GM19455 (cell line): ENCODE measurements around the gene ZFYVE28.
A peak's percentile ranks its signal among the peaks of the same experiment; 100 is the strongest.

ENCODE experiments used
- ATAC-seq: cut with Tn5 transposase; IDR thresholded peaks from one replicate; pipeline ENCODE4 v1.9.1; 2021; ENCODE audit not compliant: unreplicated experiment

The ZFYVE28 gene

DNA sequence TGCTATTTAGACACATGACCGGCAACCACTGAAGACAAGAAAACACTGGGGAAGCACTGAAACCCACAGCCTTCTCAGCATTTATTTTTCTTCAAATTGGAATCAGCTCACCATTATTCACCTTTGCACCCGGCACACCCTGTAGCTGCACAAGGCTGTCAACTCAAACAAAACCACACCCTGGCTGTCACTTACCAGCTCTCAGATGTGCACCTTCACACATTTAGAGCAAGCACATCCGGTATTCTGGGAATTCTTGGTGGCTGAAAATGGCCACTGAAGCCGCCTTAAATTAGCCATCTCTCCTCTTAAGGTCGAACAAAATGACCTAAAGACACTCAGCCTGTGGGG, 5.9 kb downstream of the ZFYVE28 start:
- ATAC-seq: peak; percentile 31

DNA sequence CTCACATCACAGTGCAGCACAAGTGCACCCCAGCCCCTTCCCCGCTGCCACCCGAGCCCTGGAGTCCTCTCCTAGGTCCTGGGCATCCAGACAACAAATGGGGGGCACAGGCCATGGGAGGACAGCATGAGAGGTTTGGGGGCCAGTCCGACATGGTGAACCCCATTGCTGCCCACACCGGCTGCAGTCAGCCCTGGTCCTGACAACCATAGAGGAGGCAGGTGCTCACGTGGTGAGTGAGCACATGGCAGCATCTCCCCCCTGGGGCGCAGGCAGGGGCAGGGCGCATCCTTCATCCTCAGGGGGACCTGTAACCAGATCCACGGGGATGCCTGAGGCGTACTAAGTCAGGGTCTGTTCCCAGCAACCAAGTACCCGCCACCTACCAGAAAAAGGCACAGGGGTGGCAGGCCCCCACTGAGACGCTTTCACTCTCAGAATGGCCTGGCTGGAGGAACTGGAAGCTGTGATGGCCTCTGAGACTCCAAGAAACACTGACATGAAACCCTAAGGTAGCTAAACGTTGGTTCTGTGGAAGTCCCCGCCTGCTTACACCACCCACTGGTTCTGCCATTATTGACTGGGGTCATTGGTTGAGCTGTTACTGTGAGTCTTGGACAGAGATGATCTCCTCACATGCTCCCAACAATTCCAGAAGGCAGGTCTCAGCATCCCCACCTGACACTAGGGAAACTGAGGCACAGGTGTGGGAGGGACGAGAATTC, 6.5 kb downstream of the ZFYVE28 start:
- ATAC-seq: no peak

DNA sequence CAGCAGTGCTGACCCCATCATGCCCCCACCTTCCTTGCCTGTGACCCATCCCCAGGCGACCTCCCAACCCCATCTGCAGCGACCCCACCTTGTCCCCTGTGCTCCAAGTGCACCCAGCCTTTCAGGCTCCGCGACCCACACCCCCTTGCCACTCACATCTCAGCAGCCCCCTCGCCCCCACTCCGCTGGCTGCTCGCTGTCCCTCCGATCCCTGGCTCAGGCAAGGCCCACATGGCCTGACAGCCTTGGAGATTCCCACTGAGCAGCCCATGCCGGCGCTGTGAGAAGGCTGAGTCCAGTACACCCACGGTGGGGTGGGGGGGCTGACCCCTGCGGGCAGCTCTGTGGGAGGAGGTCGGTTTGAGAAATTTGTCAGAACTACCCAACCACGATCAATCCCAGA, 9.1 kb downstream of the ZFYVE28 start:
- no peak for ATAC-seq

DNA sequence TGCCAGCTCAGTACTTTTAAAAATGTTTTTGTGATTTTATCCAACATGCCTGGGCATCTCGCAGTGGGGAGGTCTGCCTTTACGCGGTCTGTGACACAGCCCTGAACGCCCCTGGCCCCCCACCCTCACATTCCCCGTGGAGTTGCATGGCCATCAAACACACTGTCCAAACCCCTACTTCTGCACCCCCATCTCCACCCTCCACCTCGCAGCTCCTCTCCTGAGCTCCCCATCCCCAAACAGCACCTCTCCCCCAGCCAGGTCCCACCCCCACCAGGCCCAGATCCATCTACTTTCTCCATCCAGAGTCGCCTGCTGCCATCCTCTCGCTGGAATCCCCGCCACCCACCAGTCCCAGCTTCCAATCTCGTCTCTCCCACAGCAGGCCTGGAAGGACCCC, 9.5 kb downstream of the ZFYVE28 start:
- no peak for ATAC-seq

DNA sequence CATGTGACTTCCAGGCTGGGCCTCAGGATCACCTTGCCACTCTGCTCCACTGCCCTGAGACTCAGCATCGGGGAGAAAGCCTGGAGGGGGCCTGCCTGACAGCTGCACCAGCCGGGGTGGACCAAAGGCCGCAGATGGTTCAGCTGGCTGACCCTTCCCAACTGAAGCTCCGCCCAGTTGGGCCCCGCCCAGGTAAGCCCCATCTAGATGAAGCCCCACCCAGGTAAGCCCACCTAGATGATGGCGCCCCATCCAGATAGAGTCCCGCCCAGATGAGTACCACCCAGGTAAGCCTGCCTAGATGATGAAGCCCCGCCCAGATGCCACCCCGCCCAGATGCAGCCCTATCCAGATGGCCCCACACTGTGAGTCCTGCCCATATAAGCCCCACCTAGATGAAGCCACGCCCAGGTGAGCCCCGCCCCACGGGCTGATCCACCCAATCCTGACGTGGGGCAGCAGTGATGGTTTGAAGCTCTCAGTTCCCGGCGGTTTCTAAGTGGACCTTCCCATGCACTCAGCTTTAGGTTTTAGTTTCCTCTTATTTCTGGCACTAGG, 10.0 kb downstream of the ZFYVE28 start:
- ATAC-seq: no peak

DNA sequence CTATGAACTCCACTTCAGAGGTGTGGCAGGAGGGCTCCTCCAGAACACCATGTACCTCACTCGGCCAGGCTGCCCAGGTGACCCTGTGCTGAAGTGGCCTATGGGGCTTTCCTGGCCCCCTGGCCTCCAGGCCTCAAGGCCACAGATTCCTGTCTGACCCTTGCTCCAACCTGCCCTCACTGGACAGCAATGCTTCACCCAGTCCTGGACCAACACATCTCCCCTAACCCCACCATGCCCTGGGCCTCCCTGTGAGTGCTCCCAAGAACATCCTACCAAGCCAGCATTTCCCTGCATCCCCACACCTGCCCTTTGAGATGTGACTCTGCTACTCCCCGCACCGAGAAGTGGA, 10.5 kb downstream of the ZFYVE28 start:
- no peak for ATAC-seq

DNA sequence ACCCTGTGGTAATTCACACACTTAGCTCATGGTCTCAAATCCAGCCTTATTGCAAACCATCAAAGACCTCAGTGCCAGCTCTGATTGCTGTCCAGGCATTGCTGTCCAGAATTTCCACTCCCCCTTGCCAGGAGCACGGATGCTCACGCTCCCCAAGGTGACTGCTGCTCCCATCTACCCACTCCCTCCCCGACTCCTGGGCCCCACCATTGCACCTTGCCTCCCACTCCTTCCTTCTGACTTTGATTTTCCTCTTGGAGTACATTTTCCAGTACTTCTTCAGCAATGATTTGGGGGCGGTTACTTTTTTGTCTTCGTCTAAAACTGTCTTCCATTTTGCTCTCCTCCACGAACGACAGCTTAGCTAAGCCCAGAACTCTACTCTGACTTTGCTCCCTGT, 11.5 kb downstream of the ZFYVE28 start:
- ATAC-seq: no peak

DNA sequence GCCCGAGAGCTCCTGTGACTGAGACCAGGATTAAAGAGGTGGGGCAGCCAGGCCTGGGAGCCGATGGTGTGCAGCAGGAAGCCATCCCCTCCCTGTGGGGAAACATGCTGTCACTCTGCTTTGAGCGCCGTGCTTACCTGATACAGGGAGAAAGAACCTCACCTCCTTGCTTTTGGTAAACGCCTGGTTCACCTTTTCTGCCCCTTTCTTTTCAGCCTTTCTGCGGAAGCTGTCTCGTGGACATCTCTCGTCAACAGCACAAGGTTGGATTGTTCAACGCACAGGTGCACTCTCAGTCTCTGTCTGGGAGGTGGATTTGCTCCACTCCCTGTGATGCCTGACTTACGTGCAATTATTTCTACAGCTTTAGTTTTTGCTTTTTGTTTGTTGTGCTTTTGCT, 12.0 kb downstream of the ZFYVE28 start:
- ATAC-seq: no peak

DNA sequence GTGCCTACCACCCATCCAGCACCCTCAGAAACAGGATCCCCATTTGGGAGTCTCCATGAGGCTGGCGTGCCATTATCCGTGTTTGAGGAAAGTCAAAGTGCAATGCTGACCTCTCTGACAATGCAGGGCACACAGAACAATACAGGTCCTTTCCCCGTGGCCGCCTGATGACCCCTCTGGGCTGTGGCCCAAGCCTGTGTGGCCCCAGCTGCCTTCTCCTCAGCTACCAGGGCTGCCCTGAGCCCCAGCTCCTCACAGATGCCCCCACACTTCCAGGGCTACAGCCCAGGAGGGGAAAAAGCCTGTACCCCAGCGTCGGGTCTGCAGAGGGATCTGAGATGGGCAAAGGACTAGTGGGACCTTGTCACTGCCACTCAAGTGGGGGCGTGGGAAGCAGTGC, 15.5 kb downstream of the ZFYVE28 start:
- no peak for ATAC-seq

DNA sequence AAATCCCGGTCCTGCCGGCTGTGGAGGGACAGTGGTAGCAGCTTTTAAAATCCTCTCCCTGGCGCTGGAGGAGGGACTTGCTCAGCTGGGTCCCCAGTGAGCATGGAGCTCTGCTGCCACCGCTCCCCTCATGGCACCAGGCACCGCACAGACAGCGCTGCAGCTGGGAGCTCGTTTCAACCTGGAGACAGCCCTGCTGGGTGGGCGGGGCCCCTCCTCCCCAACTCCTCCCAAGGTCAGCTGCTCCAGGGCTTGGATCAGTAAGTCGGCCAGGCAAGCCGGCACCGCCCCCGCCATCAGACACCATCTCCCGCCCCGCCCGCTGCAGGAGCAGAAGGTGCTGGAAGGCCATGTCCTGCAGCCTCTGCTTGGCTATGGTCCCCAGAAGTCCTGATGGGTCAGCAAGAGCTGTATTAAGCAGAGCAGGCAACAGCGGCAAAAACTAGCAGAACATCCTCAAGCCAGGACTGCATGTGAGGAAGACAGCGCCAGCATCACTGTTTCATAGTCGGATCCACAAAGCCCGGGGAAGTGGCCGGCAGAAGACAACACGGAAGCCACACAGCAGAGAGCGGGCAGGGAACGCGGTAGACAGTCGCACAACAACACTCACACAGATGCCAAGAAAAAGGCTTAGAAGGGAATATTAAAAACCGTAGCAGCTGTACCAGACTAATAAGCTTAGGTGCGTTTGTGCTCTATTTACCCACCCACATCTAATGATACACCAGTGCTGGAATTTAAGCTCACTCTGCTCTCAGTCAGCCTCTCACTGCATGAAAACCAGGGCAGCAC, 16.2 kb downstream of the ZFYVE28 start:
- no peak for ATAC-seq

DNA sequence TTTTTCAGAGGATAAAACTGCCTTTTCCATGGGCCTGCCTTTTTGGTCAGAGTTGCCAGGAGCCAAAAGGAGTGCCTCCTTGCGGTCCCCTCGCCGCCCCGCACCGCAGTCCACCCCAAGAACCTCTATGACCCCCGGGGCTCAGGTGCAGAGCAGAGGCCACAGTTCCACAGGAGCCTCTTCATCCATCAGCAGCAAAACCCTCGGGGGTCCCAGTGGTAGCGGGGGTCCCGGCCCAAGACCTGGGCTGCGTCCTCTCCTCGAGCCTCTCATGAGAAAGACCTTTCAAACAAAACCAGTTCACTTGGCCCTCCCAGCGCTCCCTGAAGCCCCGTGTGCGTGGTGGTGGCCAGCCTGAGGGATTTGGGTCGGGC, 16.8 kb downstream of the ZFYVE28 start:
- no peak for ATAC-seq

DNA sequence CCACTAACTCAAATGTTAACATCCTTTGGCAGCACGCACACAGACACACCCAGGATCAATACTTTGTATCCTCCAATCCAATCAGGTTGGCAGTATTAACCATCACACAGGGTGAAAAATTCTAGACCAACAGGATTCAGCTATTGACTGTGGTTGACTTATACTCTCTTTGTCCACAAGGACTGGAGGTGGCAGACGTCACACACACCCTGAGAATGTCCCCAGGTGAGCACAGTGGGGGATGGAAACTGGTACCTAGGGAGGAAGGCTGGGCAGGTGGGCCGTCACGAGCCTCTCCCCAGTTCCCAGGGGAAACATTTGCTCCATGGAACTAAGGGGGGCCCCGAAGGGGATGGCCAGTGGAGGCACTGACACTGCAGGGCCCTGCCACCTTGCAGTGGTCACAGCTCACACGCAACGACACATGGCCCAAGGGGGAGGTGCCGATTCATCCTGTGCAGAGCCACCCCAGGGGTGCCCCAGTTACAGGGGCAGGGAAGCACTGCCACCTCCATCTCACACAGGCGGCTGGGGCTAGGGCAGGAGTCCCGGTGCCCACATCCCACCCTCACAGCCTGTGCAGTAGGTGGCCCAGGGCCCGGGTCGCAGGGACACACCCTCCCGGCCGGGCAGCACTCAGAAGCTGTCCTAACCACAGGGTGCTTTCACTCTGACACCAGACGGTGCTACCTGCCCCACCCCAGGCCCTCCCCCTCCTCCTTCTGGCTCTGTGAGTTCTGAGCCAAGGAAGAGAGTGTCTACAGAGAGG, 17.4 kb downstream of the ZFYVE28 start:
- ATAC-seq: no peak

DNA sequence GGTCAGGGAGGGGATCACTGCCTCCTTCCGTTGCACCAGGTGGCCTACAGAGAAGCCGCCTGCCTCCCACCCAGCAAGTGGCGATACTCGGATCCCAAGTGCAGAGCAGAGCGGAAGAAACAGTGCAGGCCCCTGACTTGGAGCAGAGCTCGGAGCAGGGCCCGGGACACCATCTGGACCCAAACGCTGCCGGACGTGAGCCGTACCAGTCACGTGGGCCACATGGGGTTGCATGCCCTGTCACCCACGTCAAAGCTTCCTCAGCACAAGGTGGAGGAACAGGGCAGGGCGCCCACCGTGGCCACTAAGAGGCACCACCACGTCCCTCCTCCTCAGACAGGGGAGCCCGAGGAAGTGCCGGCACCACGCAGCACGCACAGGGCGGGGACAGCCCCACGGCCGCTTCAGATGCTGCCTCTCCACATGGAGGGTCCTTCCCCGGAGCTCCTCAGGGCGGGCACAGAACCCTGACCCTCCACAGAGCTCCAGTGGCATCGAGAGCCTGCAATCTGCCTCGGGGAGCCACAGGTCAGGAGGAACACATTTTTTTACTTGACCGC, 18.7 kb downstream of the ZFYVE28 start:
- ATAC-seq: no peak

DNA sequence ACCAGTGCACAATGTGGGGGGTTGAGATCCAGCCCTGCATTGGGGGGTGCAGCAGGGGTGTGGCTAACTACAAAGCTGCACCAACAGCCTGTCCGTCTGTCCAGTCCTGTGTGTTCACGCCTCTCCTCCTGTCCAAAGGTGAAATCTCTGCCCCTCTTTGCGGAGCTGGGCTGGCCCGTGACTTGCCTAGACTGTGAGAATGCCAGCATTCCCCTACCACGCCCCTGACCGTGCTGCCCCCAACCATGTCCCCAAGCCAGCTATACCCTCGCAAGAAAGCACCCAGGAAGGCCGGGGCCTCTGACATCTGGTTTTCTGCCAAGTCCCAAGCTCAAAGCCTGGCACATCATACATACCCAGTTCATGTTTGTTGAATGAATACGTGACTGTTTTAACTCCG, 19.2 kb downstream of the ZFYVE28 start:
- no peak for ATAC-seq

DNA sequence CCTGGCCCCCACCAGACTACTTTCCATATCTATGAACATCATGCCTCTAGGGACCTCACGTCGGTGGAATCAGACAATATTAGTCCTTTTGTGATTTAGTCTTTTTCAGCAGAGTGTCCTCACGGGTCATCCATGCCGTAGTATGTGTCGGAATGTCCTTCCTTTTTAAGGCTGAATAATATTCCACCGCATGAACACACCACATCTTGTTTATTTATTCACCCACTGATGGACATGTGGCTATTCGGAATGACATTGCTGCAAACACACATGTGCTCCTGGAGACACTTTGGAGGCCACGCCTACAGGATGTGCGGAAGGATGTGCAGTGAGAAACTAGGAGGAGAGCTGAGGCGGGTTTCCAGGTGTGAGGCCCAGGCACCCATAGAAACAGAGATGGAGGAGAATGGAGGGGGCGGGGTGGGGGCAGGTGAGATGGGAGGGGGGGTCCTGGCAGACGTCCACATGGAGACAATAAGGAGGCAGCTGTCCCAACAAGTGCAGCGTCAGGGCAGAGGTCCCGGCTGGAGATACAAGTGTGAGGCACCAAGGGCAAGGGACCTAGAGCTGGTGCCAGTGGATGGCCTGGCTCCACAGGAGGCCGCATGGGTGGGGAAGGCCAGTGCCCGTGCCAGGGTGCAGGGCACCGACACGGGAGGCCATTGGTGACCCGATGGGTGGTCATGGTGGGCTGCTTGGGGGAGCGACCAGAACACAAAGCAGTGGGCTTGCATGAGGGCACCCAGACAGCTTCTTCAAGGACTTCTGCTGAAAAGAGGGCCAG, 20.7 kb downstream of the ZFYVE28 start:
- no peak for ATAC-seq

DNA sequence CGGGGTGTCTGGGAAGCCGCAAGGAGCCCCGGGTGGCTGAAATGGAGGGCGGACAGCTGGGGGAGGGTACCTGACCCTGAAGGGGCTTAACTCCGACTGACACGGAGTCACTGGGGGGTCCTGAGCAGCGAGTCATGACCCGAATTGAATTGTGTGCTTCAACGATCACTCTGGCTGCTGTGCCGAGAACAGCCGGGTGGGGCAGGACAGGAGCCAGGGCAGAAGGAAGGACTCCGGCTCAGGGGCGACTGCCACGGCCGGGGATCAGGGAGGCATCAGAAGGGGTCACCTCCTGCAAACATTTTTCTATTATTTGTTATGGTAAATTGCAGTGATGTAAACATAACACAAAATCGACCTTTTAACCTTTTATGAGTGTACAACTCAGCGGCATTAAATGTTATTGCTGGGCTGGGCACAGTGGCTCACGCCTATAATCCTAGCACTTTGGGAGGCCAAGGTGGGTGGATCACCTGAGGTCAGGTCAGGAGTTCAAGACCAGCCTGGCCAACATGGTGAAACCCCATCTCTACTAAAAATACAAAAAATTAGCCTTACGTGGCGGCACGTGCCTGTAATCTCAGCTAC, 21.6 kb downstream of the ZFYVE28 start:
- no peak for ATAC-seq

DNA sequence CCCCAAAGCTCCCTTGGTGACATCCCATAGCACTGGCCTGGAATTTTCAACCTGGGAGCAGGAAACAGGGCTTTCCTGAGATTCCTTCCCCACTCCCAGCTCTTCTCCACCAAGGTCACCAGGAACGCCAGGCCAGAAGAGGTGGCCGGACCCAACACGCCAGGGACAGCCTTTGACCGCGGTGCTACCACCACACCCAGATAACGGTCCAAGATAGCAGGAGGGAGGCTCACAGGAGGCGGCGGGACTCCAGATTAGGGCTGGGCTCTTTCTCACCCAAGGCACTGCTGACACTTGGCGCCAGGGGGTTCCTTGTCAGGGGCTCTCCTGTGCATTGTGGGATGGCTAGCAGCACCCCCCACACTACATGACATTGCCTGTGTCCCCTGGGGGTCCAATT, 22.9 kb downstream of the ZFYVE28 start:
- no peak for ATAC-seq

DNA sequence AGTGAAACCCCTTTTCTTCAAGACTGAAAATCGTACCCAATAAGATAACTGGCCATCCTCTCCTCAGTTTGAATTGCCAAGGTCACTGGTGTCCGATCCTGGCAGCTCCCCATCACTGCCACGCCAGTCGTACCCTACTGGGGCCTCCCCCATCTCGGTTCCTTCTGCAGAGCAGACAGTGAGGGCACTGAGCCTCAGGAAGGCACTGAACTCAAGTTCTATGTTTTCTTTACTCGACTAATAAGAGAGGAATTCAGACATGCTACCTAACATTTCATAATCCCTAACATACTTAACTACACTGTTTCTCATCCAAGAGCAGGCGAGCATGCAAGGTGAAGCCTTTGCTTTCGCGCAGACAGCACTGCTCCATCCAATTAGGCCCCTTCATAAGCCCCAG, 23.4 kb downstream of the ZFYVE28 start:
- no peak for ATAC-seq

DNA sequence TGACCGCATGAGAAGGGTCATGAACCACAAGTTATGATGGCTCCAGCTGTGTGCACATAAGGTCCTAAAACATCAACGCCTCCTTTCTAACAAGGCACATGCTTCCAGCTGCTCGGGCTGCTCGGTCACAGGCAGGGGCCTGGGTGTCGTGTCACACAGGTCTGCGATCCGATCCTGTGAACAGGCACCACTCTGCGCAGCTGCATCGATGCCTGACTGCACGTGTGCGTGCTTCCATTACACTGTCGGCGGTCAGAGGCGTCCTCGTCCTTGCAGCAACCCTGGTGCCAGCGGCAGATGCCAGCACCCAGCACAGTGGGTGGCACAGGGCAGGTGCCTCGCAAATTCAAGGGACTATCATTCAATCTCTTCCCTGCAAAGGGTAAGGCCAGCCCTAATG, 23.9 kb downstream of the ZFYVE28 start:
- ATAC-seq: no peak
